ENCODE data around the gene SDR9C7.

DNA sequence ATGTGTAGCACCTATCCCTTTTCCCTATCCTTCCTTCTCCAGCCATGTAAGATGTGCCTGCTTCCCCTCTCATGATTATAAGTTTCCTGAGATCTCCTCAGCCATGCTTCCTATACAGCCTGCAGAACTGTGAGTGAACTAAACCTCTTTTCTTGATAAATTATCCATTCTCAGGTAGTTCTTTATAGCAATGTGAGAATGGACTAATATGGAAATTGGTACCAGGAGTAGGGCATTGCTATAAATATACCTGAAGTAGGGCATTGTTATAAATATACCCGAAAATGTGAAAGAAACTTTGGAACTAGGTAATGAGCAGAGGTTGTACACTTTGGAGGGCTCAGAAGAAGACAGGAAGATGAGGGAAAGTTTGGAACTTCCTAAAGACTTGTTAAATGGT is 48.9 kb downstream of the SDR9C7 start:
- TF ChIP-seq, protein P1, sequence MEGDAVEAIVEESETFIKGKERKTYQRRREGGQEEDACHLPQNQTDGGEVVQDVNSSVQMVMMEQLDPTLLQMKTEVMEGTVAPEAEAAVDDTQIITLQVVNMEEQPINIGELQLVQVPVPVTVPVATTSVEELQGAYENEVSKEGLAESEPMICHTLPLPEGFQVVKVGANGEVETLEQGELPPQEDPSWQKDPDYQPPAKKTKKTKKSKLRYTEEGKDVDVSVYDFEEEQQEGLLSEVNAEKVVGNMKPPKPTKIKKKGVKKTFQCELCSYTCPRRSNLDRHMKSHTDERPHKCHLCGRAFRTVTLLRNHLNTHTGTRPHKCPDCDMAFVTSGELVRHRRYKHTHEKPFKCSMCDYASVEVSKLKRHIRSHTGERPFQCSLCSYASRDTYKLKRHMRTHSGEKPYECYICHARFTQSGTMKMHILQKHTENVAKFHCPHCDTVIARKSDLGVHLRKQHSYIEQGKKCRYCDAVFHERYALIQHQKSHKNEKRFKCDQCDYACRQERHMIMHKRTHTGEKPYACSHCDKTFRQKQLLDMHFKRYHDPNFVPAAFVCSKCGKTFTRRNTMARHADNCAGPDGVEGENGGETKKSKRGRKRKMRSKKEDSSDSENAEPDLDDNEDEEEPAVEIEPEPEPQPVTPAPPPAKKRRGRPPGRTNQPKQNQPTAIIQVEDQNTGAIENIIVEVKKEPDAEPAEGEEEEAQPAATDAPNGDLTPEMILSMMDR (IDR thresholded peaks at IDR 0.05): no peak
- no peak for TF ChIP-seq POLR2A (IDR thresholded peaks at IDR 0.05)
